ENCODE data around the gene NPAP1. TPM values are rescaled to one million over a fixed set of nuclear protein-coding genes. Genes with fewer than 3 reads are reported as not detected.
"Not testable (repeated sequence)": the region's sequence is repeated elsewhere in the genome, so short reads cannot be mapped to it uniquely, and the experiment has no call there.

The NPAP1 gene
- total RNA-seq, 1 experiment from 2014 or later: not detected

- Histone ChIP-seq H3K27me3 (ENCODE audit: control insufficient read depth, insufficient read depth, low read length) (no peaks in the 10 kb centered on the region), H3K36me3 (ENCODE audit: control insufficient read depth, insufficient read depth, low read length) (no peaks in the 10 kb centered on the region), H3K27ac (ENCODE audit: low read length) (no peak overlapping the region), H3K9me3 (ENCODE audit: control insufficient read depth, insufficient read depth, low read depth, low read length) (no peaks in the 10 kb centered on the region), H3K4me1 (ENCODE audit: control insufficient read depth, insufficient read depth, low read length) (no peaks in the 10 kb centered on the region), H3K4me3 (ENCODE audit: low read depth in 2 of 2, low read length in 2 of 2) (no peak overlapping the region)
- no TSS peak for BruUV-seq (replicated peaks)
- no peak for TF ChIP-seq TCF7L2 (IDR thresholded peaks at IDR 0.05; ENCODE audit: low read depth, low read length)
- no peak for TF ChIP-seq CTCF (IDR thresholded peaks at IDR 0.05)
- intact Hi-C loops (cut with micrococcal nuclease; ENCODE audit: unreplicated experiment) (no loop called here), in situ Hi-C loops (cut with HindIII; ENCODE audit: low pct_unique_long_range_greater_than_20kb, low sequenced_read_pairs) (no loop called here)
- ChIA-PET POLR2A (no interaction called here), CTCF (no interaction called here)
- DNase-seq (ENCODE audit: low read depth, low spot score): no peak
- no peak for ATAC-seq
Observed at GRCh38 chr15:24676431-24676830, 856 bp downstream of the NPAP1 start.

GRCh38 chr15:24678485-24678884, 2.9 kb downstream of the NPAP1 start:
- Histone ChIP-seq H3K27ac (ENCODE audit: low read length) (no peak overlapping the region), H3K4me1 (ENCODE audit: control insufficient read depth, insufficient read depth, low read length) (no peaks in the 10 kb centered on the region), H3K4me3 (ENCODE audit: low read depth in 2 of 2, low read length in 2 of 2) (no peak overlapping the region), H3K36me3 (ENCODE audit: control insufficient read depth, insufficient read depth, low read length) (no peaks in the 10 kb centered on the region), H3K27me3 (ENCODE audit: control insufficient read depth, insufficient read depth, low read length) (no peaks in the 10 kb centered on the region), H3K9me3 (ENCODE audit: control insufficient read depth, insufficient read depth, low read depth, low read length) (no peaks in the 10 kb centered on the region)
- ChIA-PET CTCF (no interaction called here), POLR2A (no interaction called here)
- intact Hi-C loops (cut with micrococcal nuclease; ENCODE audit: unreplicated experiment) (no loop called here), in situ Hi-C loops (cut with HindIII; ENCODE audit: low pct_unique_long_range_greater_than_20kb, low sequenced_read_pairs) (no loop called here)
- no peak for TF ChIP-seq POLR2AphosphoS5 (IDR thresholded peaks at IDR 0.05; ENCODE audit: low read depth, low read length)
- TF ChIP-seq TCF7L2 (IDR thresholded peaks at IDR 0.05; ENCODE audit: low read depth, low read length): no peak
- no peak for TF ChIP-seq SIN3A (IDR thresholded peaks at IDR 0.05; ENCODE audit: borderline replicate concordance, insufficient read depth, low read depth, low read length)
- TF ChIP-seq CTCF (IDR thresholded peaks at IDR 0.05): no peak
- no peak for TF ChIP-seq REST (IDR thresholded peaks at IDR 0.05; ENCODE audit: insufficient read depth in 1 of 2, low read depth in 2 of 2, low read length in 1 of 2)
- no peak for ATAC-seq
- no peak for DNase-seq (ENCODE audit: low read depth, low spot score)
- no TSS peak for BruUV-seq (replicated peaks)

- POLR2A ChIA-PET: no interaction called here
- BruUV-seq (replicated peaks): no TSS peak
- Histone ChIP-seq H3K27ac (ENCODE audit: low read length) (no peak overlapping the region), H3K27me3 (ENCODE audit: control insufficient read depth, insufficient read depth, low read length) (no peaks in the 10 kb centered on the region), H3K4me1 (ENCODE audit: control insufficient read depth, insufficient read depth, low read length) (no peaks in the 10 kb centered on the region), H3K36me3 (ENCODE audit: control insufficient read depth, insufficient read depth, low read length) (no peaks in the 10 kb centered on the region), H3K9me3 (ENCODE audit: control insufficient read depth, insufficient read depth, low read depth, low read length) (no peaks in the 10 kb centered on the region), H3K4me3 (ENCODE audit: low read depth in 2 of 2, low read length in 2 of 2) (no peak overlapping the region)
- no peak for TF ChIP-seq SIN3A (IDR thresholded peaks at IDR 0.05; ENCODE audit: borderline replicate concordance, insufficient read depth, low read depth, low read length)
- ATAC-seq (no peak), DNase-seq (ENCODE audit: low read depth, low spot score) (no peak)
- intact Hi-C loops (cut with micrococcal nuclease; ENCODE audit: unreplicated experiment): no loop called here
- CTCF ChIA-PET: no interaction called here
- in situ Hi-C loops (cut with HindIII; ENCODE audit: low pct_unique_long_range_greater_than_20kb, low sequenced_read_pairs): no loop called here
Observed at GRCh38 chr15:24682002-24682401, 6.4 kb downstream of the NPAP1 start.

- H3K27me3 ChIP-seq (ENCODE audit: control insufficient read depth, insufficient read depth, low read length); BruUV-seq (replicated peaks); H3K4me3 ChIP-seq (ENCODE audit: low read depth in 2 of 2, low read length in 2 of 2); H3K36me3 ChIP-seq (ENCODE audit: control insufficient read depth, insufficient read depth, low read length); in situ Hi-C loops (cut with HindIII; ENCODE audit: low pct_unique_long_range_greater_than_20kb, low sequenced_read_pairs); H3K27ac ChIP-seq (ENCODE audit: low read length); POLR2A ChIA-PET; H3K9me3 ChIP-seq (ENCODE audit: control insufficient read depth, insufficient read depth, low read depth, low read length); H3K4me1 ChIP-seq (ENCODE audit: control insufficient read depth, insufficient read depth, low read length); DNase-seq (ENCODE audit: low read depth, low spot score); CTCF ChIA-PET; intact Hi-C loops (cut with micrococcal nuclease; ENCODE audit: unreplicated experiment); ATAC-seq: not testable (repeated sequence)
Observed at GRCh38 chr15:24682905-24683304, 7.3 kb downstream of the NPAP1 start.
